Measurements from ENCODE around the gene MATN1. TPM values are rescaled to one million over a fixed set of nuclear protein-coding genes. Genes with fewer than 3 reads are reported as not detected.

MATN1 gene
- total RNA-seq, 1 donor from 2014 or later = 1.7 TPM

GRCh38 chr1:30751830-30752650 is 28.7 kb upstream of the MATN1 start:
- Mint-ChIP-seq H3K27me3 (ENCODE audit: unreplicated experiment) (peaks cover 8% of the 10 kb centered on the region), H3K4me3 (ENCODE audit: unreplicated experiment) (no peak overlapping the region), H3K36me3 (ENCODE audit: low read depth, unreplicated experiment) (peaks cover 7% of the 10 kb centered on the region), H3K27ac (ENCODE audit: unreplicated experiment) (no peak overlapping the region), H3K9me3 (ENCODE audit: unreplicated experiment) (no peaks in the 10 kb centered on the region), H3K4me1 (ENCODE audit: unreplicated experiment) (peaks cover 47% of the 10 kb centered on the region)
- TF ChIP-seq CTCF (IDR thresholded peaks at IDR 0.05; ENCODE audit: unreplicated experiment) = no peak
- no peak for DNase-seq (ENCODE audit: low spot score)

- DNase-seq (ENCODE audit: low spot score) = no peak
- Mint-ChIP-seq H3K9me3 (ENCODE audit: unreplicated experiment) (no peaks in the 10 kb centered on the region), H3K36me3 (ENCODE audit: low read depth, unreplicated experiment) (peaks cover 9% of the 10 kb centered on the region), H3K27ac (ENCODE audit: unreplicated experiment) (no peak overlapping the region), H3K4me3 (ENCODE audit: unreplicated experiment) (no peak overlapping the region), H3K27me3 (ENCODE audit: unreplicated experiment) (peaks cover 7% of the 10 kb centered on the region), H3K4me1 (ENCODE audit: unreplicated experiment) (peaks cover 43% of the 10 kb centered on the region)
- no peak for TF ChIP-seq CTCF (IDR thresholded peaks at IDR 0.05; ENCODE audit: unreplicated experiment)
Measured at GRCh38 chr1:30750731-30751291, 27.4 kb upstream of the MATN1 start.

DNA sequence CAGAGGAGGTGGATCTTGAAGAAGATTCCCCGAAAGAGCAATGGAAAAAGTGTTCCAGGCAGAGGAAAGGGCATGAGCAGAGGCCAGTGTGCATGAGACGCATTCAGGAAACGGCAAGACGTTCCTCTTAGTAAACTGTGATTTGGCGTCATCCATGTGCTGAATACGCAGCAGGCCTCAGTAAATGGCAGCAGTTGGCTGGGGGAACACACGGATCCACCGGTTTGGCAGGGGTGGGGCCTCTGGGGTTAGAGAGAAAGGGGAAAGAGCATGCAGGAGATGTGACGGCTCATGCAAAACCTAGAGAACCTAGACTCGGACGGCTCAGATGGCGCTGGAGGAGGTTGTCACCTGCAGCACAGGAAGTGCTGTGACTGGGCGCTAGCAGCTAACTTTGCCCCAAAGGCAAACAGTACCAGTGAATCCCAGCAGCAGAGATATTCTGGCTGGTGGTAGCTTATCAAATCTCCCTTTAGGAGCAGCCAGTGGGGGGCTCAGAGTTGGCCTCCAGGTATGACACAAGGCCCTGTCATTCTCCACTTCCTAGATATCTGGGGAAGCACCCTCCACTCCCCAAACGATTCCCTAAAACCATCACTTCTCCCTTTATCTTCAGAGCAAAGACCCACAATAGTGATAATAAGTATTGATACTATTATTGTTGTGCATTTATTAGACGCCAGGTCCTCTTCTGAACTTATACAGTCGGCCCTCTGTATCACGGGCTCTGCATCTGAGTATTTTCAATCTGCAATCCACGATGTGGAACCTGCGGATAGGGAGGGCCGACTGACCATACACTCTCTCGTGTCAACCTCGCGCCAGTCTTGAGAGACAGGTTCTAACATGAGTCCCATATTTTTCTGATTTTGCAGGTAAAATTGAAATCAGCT is 26.6 kb upstream of the MATN1 start:
- Mint-ChIP-seq H3K4me3 (ENCODE audit: unreplicated experiment) (no peak overlapping the region), H3K9me3 (ENCODE audit: unreplicated experiment) (no peaks in the 10 kb centered on the region), H3K27me3 (ENCODE audit: unreplicated experiment) (peaks cover 4% of the 10 kb centered on the region), H3K4me1 (ENCODE audit: unreplicated experiment) (peaks cover 34% of the 10 kb centered on the region), H3K27ac (ENCODE audit: unreplicated experiment) (no peak overlapping the region), H3K36me3 (ENCODE audit: low read depth, unreplicated experiment) (peaks cover 4% of the 10 kb centered on the region)
- no peak for DNase-seq (ENCODE audit: low spot score)
- no peak for TF ChIP-seq CTCF (IDR thresholded peaks at IDR 0.05; ENCODE audit: unreplicated experiment)

- peaks cover 35% of the 10 kb centered on the region for H3K4me1 Mint-ChIP-seq (ENCODE audit: unreplicated experiment)
- no peak for TF ChIP-seq CTCF (IDR thresholded peaks at IDR 0.05; ENCODE audit: unreplicated experiment)
- DNase-seq (ENCODE audit: low spot score) = no peak
- H3K9me3 Mint-ChIP-seq (ENCODE audit: unreplicated experiment) = no peaks in the 10 kb centered on the region
- H3K36me3 Mint-ChIP-seq (ENCODE audit: low read depth, unreplicated experiment) = peaks cover 4% of the 10 kb centered on the region
- no peak overlapping the region for H3K27ac Mint-ChIP-seq (ENCODE audit: unreplicated experiment)
- H3K27me3 Mint-ChIP-seq (ENCODE audit: unreplicated experiment) = peaks cover 8% of the 10 kb centered on the region
- no peak overlapping the region for H3K4me3 Mint-ChIP-seq (ENCODE audit: unreplicated experiment)
Measured at GRCh38 chr1:30748699-30749401, 25.5 kb upstream of the MATN1 start.

Measured in endothelial cell (in vitro differentiated cells).